Breast epithelium (tissue), 3 donors: Measurements from ENCODE around the gene MBD3L4.

Source experiments
- CTCF ChIP-seq, 3 donors: fragments of 450-650 bp; IDR thresholded peaks; one replicate each; pipeline ENCODE4 v1.5.1; 2016 to 2017; ENCODE audit warnings: antibody characterized with exemption in 3 of 3, mild to moderate bottlenecking in 3 of 3, moderate library complexity in 3 of 3
- POLR2A ChIP-seq: fragments of 450-650 bp; IDR thresholded peaks from one replicate; pipeline ENCODE4 v1.6.1; 2016; ENCODE audit warnings: antibody characterized with exemption, mild to moderate bottlenecking, moderate library complexity

- TF ChIP-seq CTCF (IDR thresholded peaks at IDR 0.05) (no peak), POLR2A (no peak)
Measured at GRCh38 chr19:7067716-7068115, 27.7 kb upstream of the MBD3L4 start.
